Liver (tissue), 9 donors: ENCODE measurements around the gene APPBP2. TPM values are rescaled to one million over a fixed set of nuclear protein-coding genes. Genes with fewer than 3 reads are reported as not detected.

Experiments used
- DNase-seq: peaks from one replicate; pipeline ENCODE4 v3.0.0-alpha.2; 2017; ENCODE audit warnings: low spot score
- H3K27ac ChIP-seq, 2 donors: one replicate each; pipeline ENCODE4 v1.7.0; 2013; ENCODE audit warnings: inconsistent platforms in 2 of 2, low read length in 2 of 2, control low read depth in 1 of 2, low read depth in 1 of 2, mild to moderate bottlenecking in 1 of 2
- H3K27me3 ChIP-seq, 4 donors: one replicate each; pipeline versions ENCODE4 v1.6.1 to v1.7.0; 2013; ENCODE audit warnings: low read length in 3 of 4, inconsistent platforms in 1 of 4, mild to moderate bottlenecking in 1 of 4, moderate library complexity in 1 of 4; ENCODE audit not compliant: control insufficient read depth in 4 of 4, insufficient read depth in 4 of 4
- H3K36me3 ChIP-seq, 4 donors: one replicate each; pipeline versions ENCODE4 v1.6.1 to v1.7.0; 2013; ENCODE audit warnings: low read length in 3 of 4, mild to moderate bottlenecking in 3 of 4, low read depth in 1 of 4, moderate library complexity in 1 of 4; ENCODE audit not compliant: control insufficient read depth in 4 of 4, insufficient read depth in 3 of 4
- H3K4me1 ChIP-seq, 4 donors: one replicate each; pipeline versions ENCODE4 v1.6.1 to v1.7.0; 2013; ENCODE audit warnings: low read length in 3 of 4, mild to moderate bottlenecking in 3 of 4, moderate library complexity in 1 of 4; ENCODE audit not compliant: control insufficient read depth in 4 of 4, insufficient read depth in 4 of 4
- H3K4me3 ChIP-seq, 3 donors: one replicate each; pipeline versions ENCODE4 v1.6.1 to v1.7.0; 2013; ENCODE audit warnings: low read length in 3 of 3, control low read depth in 1 of 3, low read depth in 1 of 3, mild to moderate bottlenecking in 1 of 3
- H3K9ac ChIP-seq, 2 donors: one replicate each; pipeline ENCODE4 v1.7.0; 2013; ENCODE audit warnings: low read length in 2 of 2, mild to moderate bottlenecking in 2 of 2, moderate library complexity in 2 of 2, control low read depth in 1 of 2, low read depth in 1 of 2
- H3K9me3 ChIP-seq, 4 donors: one replicate each; pipeline versions ENCODE4 v1.6.1 to v1.7.0; 2013; ENCODE audit warnings: low read length in 3 of 4; ENCODE audit not compliant: control insufficient read depth in 4 of 4
- EGR1 ChIP-seq, 2 donors: IDR thresholded peaks; 2 replicates each; pipeline ENCODE4 v1.6.1; 2016 to 2018; ENCODE audit warnings: antibody characterized with exemption in 2 of 2, low read depth in 2 of 2
- FOXA1 ChIP-seq: IDR thresholded peaks from 2 replicates; pipeline ENCODE4 v1.6.1; 2016; ENCODE audit warnings: antibody characterized with exemption
- GABPA ChIP-seq, 2 donors: IDR thresholded peaks in 1 of 2; conservative IDR thresholded peaks in 1 of 2; 2 replicates each; pipeline ENCODE4 v1.6.1; 2016; ENCODE audit warnings: antibody characterized with exemption in 2 of 2, mild to moderate bottlenecking in 1 of 2, moderate library complexity in 1 of 2
- HNF4A ChIP-seq, 2 donors: conservative IDR thresholded peaks; 2 replicates each; pipeline ENCODE4 v1.6.1; 2016; ENCODE audit warnings: antibody characterized with exemption in 2 of 2, mild to moderate bottlenecking in 2 of 2
- HNF4G ChIP-seq: IDR thresholded peaks from 2 replicates; pipeline ENCODE4 v1.6.1; 2016; ENCODE audit warnings: antibody characterized with exemption
- JUND ChIP-seq, 2 donors: IDR thresholded peaks; 2 replicates each; pipeline ENCODE4 v1.6.1; 2016; ENCODE audit warnings: antibody characterized with exemption in 2 of 2
- NR2F2 ChIP-seq: IDR thresholded peaks from 2 replicates; pipeline ENCODE4 v1.6.1; 2016; ENCODE audit warnings: antibody characterized with exemption
- RAD21 ChIP-seq, 2 donors: IDR thresholded peaks; 2 replicates each; pipeline ENCODE4 v1.6.1; 2016; ENCODE audit warnings: antibody characterized with exemption in 2 of 2, mild to moderate bottlenecking in 2 of 2
- RXRA ChIP-seq, 2 donors: IDR thresholded peaks; 2 replicates each; pipeline ENCODE4 v1.6.1; 2017 to 2018; ENCODE audit warnings: antibody characterized with exemption in 2 of 2, mild to moderate bottlenecking in 1 of 2
- SP1 ChIP-seq: IDR thresholded peaks from 2 replicates; pipeline ENCODE4 v1.6.1; 2018; ENCODE audit warnings: antibody characterized with exemption, mild to moderate bottlenecking
- YY1 ChIP-seq: IDR thresholded peaks from 2 replicates; pipeline ENCODE4 v1.6.1; 2016; ENCODE audit warnings: antibody characterized with exemption, mild to moderate bottlenecking
- WGBS: extraction: QIAGEN DNeasy Blood & Tissue Kit; methylation state at CpG from one replicate; pipeline ENCODE4 v1.1.7; 2013; 5-methylcytosine and 5-hydroxymethylcytosine counted together
- polyA plus RNA-seq, 2 donors: library from polyadenylated mRNA; stranded (reverse) in 1 of 2; unstranded in 1 of 2; fragments of 200-250 nt in 1 of 2; fragments of >200 nt in 1 of 2; fragmentation: Nextera tagmentation in 1 of 2; extraction: Ambion mirVana in 1 of 2; gene quantifications; one replicate each; pipeline versions ENCODE4 v1.2.1 to v1.2.3, GENCODE V29; 2013 to 2015
- total RNA-seq, 2 donors: library from RNA; depleted of rRNA; stranded (reverse); fragments of >200 nt; gene quantifications; one replicate each; pipeline ENCODE4 v1.2.3, GENCODE V29; 2014
- TF ChIP-seq, protein P1 (sequence below): IDR thresholded peaks from 2 replicates; pipeline ENCODE4 v1.6.1; 2016; ENCODE audit warnings: antibody characterized with exemption
- TF ChIP-seq, protein P2 (sequence below): IDR thresholded peaks from 2 replicates; pipeline ENCODE4 v1.6.1; 2016; ENCODE audit warnings: antibody characterized with exemption, mild to moderate bottlenecking
- TF ChIP-seq, protein P3 (sequence below): fragments of 150-350 bp; IDR thresholded peaks from 2 replicates; pipeline ENCODE4 v1.5.1; 2017; ENCODE audit warnings: improper control_type of control experiment, low read depth, low read length; ENCODE audit not compliant: missing input control
- TF ChIP-seq, protein P4 (sequence below): IDR thresholded peaks from 2 replicates; pipeline ENCODE4 v1.6.1; 2016; ENCODE audit warnings: antibody characterized with exemption
- TF ChIP-seq, protein P5 (sequence below): IDR thresholded peaks from 2 replicates; pipeline ENCODE4 v1.6.1; 2016; ENCODE audit warnings: antibody characterized with exemption
- donor health status: healthy.
- donor health status: healthy.
- donor health status: healthy.
- donor health status: healthy.
- donor health status: healthy.

APPBP2 gene
- total and polyA plus RNA-seq, 4 donors, result 4.6 to 17.3 (median 9.2) TPM

DNA sequence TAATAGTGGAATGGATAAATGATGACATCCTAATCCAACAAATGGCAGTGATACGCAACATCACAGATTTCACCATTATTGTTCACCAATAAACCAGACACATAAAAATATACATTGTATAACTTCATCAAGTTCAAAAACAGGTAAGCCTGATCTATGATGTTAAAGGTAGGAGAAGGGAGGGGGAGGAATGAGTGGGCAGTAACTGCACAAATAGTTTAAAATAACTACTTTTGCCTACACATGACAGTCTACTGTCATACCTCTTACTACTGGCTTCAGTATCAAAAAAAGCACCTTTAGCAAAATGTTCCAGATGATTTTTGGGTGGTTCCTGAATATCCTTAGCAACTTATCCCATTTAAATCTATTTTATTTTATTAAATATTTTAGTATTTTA lies 75.0 kb downstream of the APPBP2 start (continued):
- TF ChIP-seq, protein P1, sequence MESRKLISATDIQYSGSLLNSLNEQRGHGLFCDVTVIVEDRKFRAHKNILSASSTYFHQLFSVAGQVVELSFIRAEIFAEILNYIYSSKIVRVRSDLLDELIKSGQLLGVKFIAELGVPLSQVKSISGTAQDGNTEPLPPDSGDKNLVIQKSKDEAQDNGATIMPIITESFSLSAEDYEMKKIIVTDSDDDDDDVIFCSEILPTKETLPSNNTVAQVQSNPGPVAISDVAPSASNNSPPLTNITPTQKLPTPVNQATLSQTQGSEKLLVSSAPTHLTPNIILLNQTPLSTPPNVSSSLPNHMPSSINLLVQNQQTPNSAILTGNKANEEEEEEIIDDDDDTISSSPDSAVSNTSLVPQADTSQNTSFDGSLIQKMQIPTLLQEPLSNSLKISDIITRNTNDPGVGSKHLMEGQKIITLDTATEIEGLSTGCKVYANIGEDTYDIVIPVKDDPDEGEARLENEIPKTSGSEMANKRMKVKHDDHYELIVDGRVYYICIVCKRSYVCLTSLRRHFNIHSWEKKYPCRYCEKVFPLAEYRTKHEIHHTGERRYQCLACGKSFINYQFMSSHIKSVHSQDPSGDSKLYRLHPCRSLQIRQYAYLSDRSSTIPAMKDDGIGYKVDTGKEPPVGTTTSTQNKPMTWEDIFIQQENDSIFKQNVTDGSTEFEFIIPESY, result no peak
- TF ChIP-seq HNF4G, result no peak

DNA sequence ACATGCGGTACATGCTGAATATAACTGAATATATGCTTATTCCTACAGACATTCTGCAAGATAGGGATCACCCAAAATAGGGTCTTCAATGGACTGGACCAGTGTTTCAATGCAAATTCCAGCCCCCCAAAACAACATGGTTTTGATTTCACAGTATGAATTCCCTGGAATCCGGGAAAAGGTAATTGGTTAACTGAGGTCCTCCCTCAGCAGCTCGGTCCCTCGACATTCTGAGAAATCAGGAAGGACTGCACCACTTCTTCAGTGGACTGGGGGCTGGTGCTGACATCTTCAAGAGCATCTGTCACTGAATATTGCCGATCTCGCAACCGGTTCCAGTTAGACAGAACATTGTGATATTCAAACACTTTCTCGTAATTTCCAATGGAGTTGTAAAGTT lies 78.7 kb downstream of the APPBP2 start:
- Histone ChIP-seq H3K4me3 (no peak overlapping the region), H3K27ac (no peak overlapping the region), H3K36me3 (peaks cover 8 to 29% (median 24%) of the 10 kb centered on the region in 4 donors), H3K4me1 (no peaks in the 10 kb centered on the region), H3K9me3 (no peaks in the 10 kb centered on the region), H3K9ac (no peak overlapping the region), H3K27me3 (no peaks in the 10 kb centered on the region)
- DNase-seq, result no peak
- TF ChIP-seq EGR1 (IDR thresholded peaks at IDR 0.05; ENCODE audit: low read depth in 2 of 2) (no peak), FOXA1 (no peak), JUND (IDR thresholded peaks at IDR 0.05) (no peak), SP1 (no peak), RAD21 (IDR thresholded peaks at IDR 0.05) (no peak), HNF4G (no peak)
- TF ChIP-seq, protein P2, sequence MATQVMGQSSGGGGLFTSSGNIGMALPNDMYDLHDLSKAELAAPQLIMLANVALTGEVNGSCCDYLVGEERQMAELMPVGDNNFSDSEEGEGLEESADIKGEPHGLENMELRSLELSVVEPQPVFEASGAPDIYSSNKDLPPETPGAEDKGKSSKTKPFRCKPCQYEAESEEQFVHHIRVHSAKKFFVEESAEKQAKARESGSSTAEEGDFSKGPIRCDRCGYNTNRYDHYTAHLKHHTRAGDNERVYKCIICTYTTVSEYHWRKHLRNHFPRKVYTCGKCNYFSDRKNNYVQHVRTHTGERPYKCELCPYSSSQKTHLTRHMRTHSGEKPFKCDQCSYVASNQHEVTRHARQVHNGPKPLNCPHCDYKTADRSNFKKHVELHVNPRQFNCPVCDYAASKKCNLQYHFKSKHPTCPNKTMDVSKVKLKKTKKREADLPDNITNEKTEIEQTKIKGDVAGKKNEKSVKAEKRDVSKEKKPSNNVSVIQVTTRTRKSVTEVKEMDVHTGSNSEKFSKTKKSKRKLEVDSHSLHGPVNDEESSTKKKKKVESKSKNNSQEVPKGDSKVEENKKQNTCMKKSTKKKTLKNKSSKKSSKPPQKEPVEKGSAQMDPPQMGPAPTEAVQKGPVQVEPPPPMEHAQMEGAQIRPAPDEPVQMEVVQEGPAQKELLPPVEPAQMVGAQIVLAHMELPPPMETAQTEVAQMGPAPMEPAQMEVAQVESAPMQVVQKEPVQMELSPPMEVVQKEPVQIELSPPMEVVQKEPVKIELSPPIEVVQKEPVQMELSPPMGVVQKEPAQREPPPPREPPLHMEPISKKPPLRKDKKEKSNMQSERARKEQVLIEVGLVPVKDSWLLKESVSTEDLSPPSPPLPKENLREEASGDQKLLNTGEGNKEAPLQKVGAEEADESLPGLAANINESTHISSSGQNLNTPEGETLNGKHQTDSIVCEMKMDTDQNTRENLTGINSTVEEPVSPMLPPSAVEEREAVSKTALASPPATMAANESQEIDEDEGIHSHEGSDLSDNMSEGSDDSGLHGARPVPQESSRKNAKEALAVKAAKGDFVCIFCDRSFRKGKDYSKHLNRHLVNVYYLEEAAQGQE, result no peak
- TF ChIP-seq, protein P3, sequence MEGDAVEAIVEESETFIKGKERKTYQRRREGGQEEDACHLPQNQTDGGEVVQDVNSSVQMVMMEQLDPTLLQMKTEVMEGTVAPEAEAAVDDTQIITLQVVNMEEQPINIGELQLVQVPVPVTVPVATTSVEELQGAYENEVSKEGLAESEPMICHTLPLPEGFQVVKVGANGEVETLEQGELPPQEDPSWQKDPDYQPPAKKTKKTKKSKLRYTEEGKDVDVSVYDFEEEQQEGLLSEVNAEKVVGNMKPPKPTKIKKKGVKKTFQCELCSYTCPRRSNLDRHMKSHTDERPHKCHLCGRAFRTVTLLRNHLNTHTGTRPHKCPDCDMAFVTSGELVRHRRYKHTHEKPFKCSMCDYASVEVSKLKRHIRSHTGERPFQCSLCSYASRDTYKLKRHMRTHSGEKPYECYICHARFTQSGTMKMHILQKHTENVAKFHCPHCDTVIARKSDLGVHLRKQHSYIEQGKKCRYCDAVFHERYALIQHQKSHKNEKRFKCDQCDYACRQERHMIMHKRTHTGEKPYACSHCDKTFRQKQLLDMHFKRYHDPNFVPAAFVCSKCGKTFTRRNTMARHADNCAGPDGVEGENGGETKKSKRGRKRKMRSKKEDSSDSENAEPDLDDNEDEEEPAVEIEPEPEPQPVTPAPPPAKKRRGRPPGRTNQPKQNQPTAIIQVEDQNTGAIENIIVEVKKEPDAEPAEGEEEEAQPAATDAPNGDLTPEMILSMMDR, result no peak
- TF ChIP-seq, protein P4, sequence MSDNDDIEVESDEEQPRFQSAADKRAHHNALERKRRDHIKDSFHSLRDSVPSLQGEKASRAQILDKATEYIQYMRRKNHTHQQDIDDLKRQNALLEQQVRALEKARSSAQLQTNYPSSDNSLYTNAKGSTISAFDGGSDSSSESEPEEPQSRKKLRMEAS, result no peak
- WGBS, result 96% methylated on average over 8 of the region's 8 CpGs

DNA sequence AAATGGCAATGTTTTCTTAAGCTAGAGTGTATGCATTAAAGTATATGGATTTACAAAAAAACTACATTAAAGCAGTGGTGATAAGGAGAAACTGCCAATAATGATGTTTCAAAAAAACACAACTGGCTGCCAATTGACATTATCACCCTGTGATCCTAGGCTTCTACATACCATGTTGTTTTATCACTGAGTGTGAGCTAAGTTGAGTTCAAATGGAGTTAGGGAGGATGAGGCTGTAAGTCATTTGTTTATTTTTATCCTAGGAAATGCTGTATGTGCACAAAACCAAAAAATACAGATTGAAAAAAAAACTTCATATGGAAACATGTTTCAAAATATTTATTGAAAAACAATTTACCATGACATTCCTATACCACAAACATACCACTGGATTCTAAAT lies 80.9 kb downstream of the APPBP2 start:
- Histone ChIP-seq H3K9ac (no peak overlapping the region), H3K9me3 (no peaks in the 10 kb centered on the region), H3K4me1 (no peaks in the 10 kb centered on the region), H3K36me3 (peaks cover 7 to 22% (median 14%) of the 10 kb centered on the region in 4 donors), H3K4me3 (no peak overlapping the region), H3K27ac (no peak overlapping the region), H3K27me3 (no peaks in the 10 kb centered on the region)
- no peak for DNase-seq
- TF ChIP-seq YY1, result no peak
- TF ChIP-seq RXRA (IDR thresholded peaks at IDR 0.05), result no peak
- TF ChIP-seq NR2F2, result no peak
- TF ChIP-seq, protein P5, sequence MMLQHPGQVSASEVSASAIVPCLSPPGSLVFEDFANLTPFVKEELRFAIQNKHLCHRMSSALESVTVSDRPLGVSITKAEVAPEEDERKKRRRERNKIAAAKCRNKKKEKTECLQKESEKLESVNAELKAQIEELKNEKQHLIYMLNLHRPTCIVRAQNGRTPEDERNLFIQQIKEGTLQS, result no peak
- TF ChIP-seq HNF4A (conservative IDR thresholded peaks at IDR 0.05), result no peak
- TF ChIP-seq, protein P2, result no peak
- TF ChIP-seq SP1, result no peak
- TF ChIP-seq GABPA (IDR thresholded peaks at IDR 0.05 in 1 of 2, conservative IDR thresholded peaks at IDR 0.05 in 1 of 2), result no peak
- TF ChIP-seq, protein P1, result no peak
- TF ChIP-seq HNF4G, result no peak
